Peyer's patch (tissue), 4 donors: Measurements from ENCODE around the gene PYDC1. TPM values are rescaled to one million over a fixed set of nuclear protein-coding genes. Genes with fewer than 3 reads are reported as not detected.

Source experiments
- DNase-seq, 3 donors: peaks; one replicate each; pipeline ENCODE4 v3.0.0-alpha.2; 2017 to 2019
- H3K27ac ChIP-seq, 4 donors: fragments of 200-600 bp; sonication (generic); one replicate each; pipeline ENCODE4 v1.5.1; 2016 to 2019
- H3K27me3 ChIP-seq, 2 donors: fragments of 200-600 bp; sonication (generic); one replicate each; pipeline ENCODE4 v1.5.1; 2019
- H3K36me3 ChIP-seq, 3 donors: fragments of 200-600 bp; sonication (generic); one replicate each; pipeline ENCODE4 v1.5.1; 2016 to 2019
- H3K4me1 ChIP-seq, 4 donors: fragments of 200-600 bp; sonication (generic); one replicate each; pipeline ENCODE4 v1.5.1; 2016 to 2019
- H3K4me3 ChIP-seq, 4 donors: fragments of 200-600 bp; sonication (generic); 1 replicate in 3 of 4; 2 replicates in 1 of 4; pipeline ENCODE4 v1.5.1; 2016 to 2019; ENCODE audit warnings: mild to moderate bottlenecking in 1 of 4
- H3K9me3 ChIP-seq, 4 donors: fragments of 200-600 bp; sonication (generic); one replicate each; pipeline ENCODE4 v1.5.1; 2016 to 2019; ENCODE audit warnings: mild to moderate bottlenecking in 1 of 4
- POLR2A ChIP-seq, 2 donors: fragments of 450-650 bp; IDR thresholded peaks; one replicate each; pipeline ENCODE4 v1.5.1; 2017; ENCODE audit warnings: antibody characterized with exemption in 2 of 2, mild to moderate bottlenecking in 2 of 2, moderate library complexity in 2 of 2
- total RNA-seq, 4 donors: library from RNA; depleted of rRNA; stranded (reverse); fragments of >200 nt; gene quantifications; one replicate each; pipeline ENCODE4 v1.1.0, GENCODE V29; 2016
- TF ChIP-seq, protein P1 (sequence below), 6 experiments: fragments of 450-650 bp in 4 of 6; fragments of 200-600 bp in 2 of 6; sonication (generic) in 1 of 6; IDR thresholded peaks; one replicate each; pipeline ENCODE4 v1.5.1; 2017 to 2019; ENCODE audit warnings: antibody characterized with exemption in 6 of 6, mild to moderate bottlenecking in 3 of 6, moderate library complexity in 1 of 6

The PYDC1 gene
- total RNA-seq, 4 donors from 2014 or later = not detected

DNA sequence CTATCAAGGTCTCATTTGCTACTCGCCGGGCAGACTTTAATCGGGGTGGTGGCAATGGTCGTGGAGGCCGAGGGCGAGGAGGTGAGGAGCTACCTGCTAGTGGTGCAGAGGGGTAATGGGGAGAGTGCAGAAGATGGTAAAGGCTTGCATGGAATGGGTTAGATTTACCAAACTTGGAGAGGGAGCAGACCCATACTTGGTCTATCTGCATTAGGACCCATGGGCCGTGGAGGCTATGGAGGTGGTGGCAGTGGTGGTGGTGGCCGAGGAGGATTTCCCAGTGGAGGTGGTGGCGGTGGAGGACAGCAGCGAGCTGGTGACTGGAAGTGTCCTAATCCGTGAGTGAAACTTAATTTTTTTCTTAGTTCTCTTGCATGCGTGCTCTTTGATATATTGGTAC is 26.9 kb downstream of the PYDC1 start:
- DNase-seq = no peak

DNA sequence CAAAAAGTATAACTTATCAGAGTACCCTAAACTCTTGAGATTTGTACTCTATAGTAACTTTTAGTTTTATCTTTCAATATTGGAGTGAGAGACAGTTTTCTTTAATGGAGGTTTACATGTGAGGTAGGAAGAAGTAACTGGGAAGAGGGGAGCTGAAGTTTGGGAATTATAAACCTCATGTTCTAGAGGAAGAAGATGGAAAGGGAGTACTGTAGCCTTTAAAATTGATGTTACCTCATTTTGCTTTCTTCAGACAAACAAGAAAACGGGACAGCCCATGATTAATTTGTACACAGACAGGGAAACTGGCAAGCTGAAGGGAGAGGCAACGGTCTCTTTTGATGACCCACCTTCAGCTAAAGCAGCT is 27.5 kb downstream of the PYDC1 start:
- Histone ChIP-seq H3K9me3 (no peaks in the 10 kb centered on the region), H3K36me3 (peaks cover 0 to 100% (median 4%) of the 10 kb centered on the region in 3 donors), H3K27me3 (no peaks in the 10 kb centered on the region), H3K4me1 (no peaks in the 10 kb centered on the region), H3K4me3 (no peak overlapping the region), H3K27ac (no peak overlapping the region)
- TF ChIP-seq POLR2A (IDR thresholded peaks at IDR 0.05) = no peak
- TF ChIP-seq, protein P1, sequence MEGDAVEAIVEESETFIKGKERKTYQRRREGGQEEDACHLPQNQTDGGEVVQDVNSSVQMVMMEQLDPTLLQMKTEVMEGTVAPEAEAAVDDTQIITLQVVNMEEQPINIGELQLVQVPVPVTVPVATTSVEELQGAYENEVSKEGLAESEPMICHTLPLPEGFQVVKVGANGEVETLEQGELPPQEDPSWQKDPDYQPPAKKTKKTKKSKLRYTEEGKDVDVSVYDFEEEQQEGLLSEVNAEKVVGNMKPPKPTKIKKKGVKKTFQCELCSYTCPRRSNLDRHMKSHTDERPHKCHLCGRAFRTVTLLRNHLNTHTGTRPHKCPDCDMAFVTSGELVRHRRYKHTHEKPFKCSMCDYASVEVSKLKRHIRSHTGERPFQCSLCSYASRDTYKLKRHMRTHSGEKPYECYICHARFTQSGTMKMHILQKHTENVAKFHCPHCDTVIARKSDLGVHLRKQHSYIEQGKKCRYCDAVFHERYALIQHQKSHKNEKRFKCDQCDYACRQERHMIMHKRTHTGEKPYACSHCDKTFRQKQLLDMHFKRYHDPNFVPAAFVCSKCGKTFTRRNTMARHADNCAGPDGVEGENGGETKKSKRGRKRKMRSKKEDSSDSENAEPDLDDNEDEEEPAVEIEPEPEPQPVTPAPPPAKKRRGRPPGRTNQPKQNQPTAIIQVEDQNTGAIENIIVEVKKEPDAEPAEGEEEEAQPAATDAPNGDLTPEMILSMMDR (IDR thresholded peaks at IDR 0.05) = no peak
- DNase-seq = no peak

More for the DNA sequence above, 26.9 kb downstream of the PYDC1 start:
- Histone ChIP-seq H3K4me3 (no peak overlapping the region), H3K4me1 (no peaks in the 10 kb centered on the region), H3K27me3 (no peaks in the 10 kb centered on the region), H3K36me3 (peaks cover 0 to 100% (median 4%) of the 10 kb centered on the region in 3 donors), H3K27ac (no peak overlapping the region), H3K9me3 (no peaks in the 10 kb centered on the region)
- TF ChIP-seq POLR2A (IDR thresholded peaks at IDR 0.05) = no peak
- TF ChIP-seq, protein P1 (IDR thresholded peaks at IDR 0.05) = no peak

GRCh38 chr16:31188450-31189411 is 28.2 kb downstream of the PYDC1 start:
- Histone ChIP-seq H3K4me1 (peaks cover 0 to 5% (median 0%) of the 10 kb centered on the region in 4 donors), H3K27ac (no peak overlapping the region), H3K9me3 (no peaks in the 10 kb centered on the region), H3K36me3 (peaks cover 0 to 100% (median 4%) of the 10 kb centered on the region in 3 donors), H3K27me3 (no peaks in the 10 kb centered on the region), H3K4me3 (no peak overlapping the region)
- no peak for DNase-seq
- no peak for TF ChIP-seq POLR2A (IDR thresholded peaks at IDR 0.05)
- TF ChIP-seq, protein P1 (IDR thresholded peaks at IDR 0.05) = no peak

GRCh38 chr16:31187808-31188189 is 29.1 kb downstream of the PYDC1 start:
- no peak for TF ChIP-seq POLR2A (IDR thresholded peaks at IDR 0.05)
- TF ChIP-seq, protein P1 (IDR thresholded peaks at IDR 0.05) = no peak
- DNase-seq = no peak
- Histone ChIP-seq H3K4me3 (no peak overlapping the region), H3K9me3 (no peaks in the 10 kb centered on the region), H3K27me3 (no peaks in the 10 kb centered on the region), H3K4me1 (peaks cover 0 to 14% (median 3%) of the 10 kb centered on the region in 4 donors), H3K36me3 (peaks cover 0 to 100% (median 4%) of the 10 kb centered on the region in 3 donors), H3K27ac (no peak overlapping the region)

- Histone ChIP-seq H3K9me3 (no peaks in the 10 kb centered on the region), H3K27ac (no peak overlapping the region), H3K4me1 (peaks cover 0 to 21% (median 9%) of the 10 kb centered on the region in 4 donors), H3K4me3 (no peak overlapping the region), H3K36me3 (peaks cover 0 to 96% (median 4%) of the 10 kb centered on the region in 3 donors), H3K27me3 (no peaks in the 10 kb centered on the region)
- TF ChIP-seq, protein P1 (IDR thresholded peaks at IDR 0.05) = no peak
- TF ChIP-seq POLR2A (IDR thresholded peaks at IDR 0.05) = no peak
- DNase-seq = no peak
Measured at GRCh38 chr16:31186930-31187807, 29.8 kb downstream of the PYDC1 start.
